ENCODE measurements around the gene WWOX. TPM values are rescaled to one million over a fixed set of nuclear protein-coding genes. Genes with fewer than 3 reads are reported as not detected.

The WWOX gene
- total RNA-seq, 1 donor from 2014 or later, result 7.3 TPM

- H3K27me3 Mint-ChIP-seq (ENCODE audit: low read depth, unreplicated experiment), result peaks cover 13% of the 10 kb centered on the region
- no peak for DNase-seq (ENCODE audit: low read depth)
- Histone ChIP-seq H2AFZ (ENCODE audit: low read depth, low read length) (no peak overlapping the region), H4K20me1 (ENCODE audit: insufficient read depth, low read length) (no peaks in the 10 kb centered on the region), H3K9ac (ENCODE audit: low read length) (no peak overlapping the region), H3K27ac (ENCODE audit: low read depth, low read length) (no peak overlapping the region), H3K4me2 (ENCODE audit: low read length) (no peak overlapping the region), H3K4me3 (ENCODE audit: insufficient read depth, low read depth, low read length) (no peak overlapping the region), H3K79me2 (ENCODE audit: insufficient read depth, low read length) (no peaks in the 10 kb centered on the region), H3K9me3 (ENCODE audit: insufficient read depth, low read depth, low read length) (no peaks in the 10 kb centered on the region), H3K4me1 (ENCODE audit: insufficient read depth, low read length) (no peaks in the 10 kb centered on the region), H3K36me3 (ENCODE audit: insufficient read depth, low read length) (no peaks in the 10 kb centered on the region), H3K27me3 (ENCODE audit: insufficient read depth, low read length) (no peaks in the 10 kb centered on the region)
- no peak overlapping the region for H3K4me3 Mint-ChIP-seq (ENCODE audit: unreplicated experiment)
- H3K4me1 Mint-ChIP-seq (ENCODE audit: low read depth, unreplicated experiment), result no peaks in the 10 kb centered on the region
- TF ChIP-seq CTCF (IDR thresholded peaks at IDR 0.05; ENCODE audit: insufficient read depth, low read depth, low read length) (no peak), EZH2 (IDR thresholded peaks at IDR 0.05; ENCODE audit: insufficient read depth, low read length) (no peak)
- no peaks in the 10 kb centered on the region for H3K9me3 Mint-ChIP-seq (ENCODE audit: unreplicated experiment)
- H3K36me3 Mint-ChIP-seq (ENCODE audit: low read depth, unreplicated experiment), result no peaks in the 10 kb centered on the region
- no peak overlapping the region for H3K27ac Mint-ChIP-seq (ENCODE audit: unreplicated experiment)
- no peak for FAIRE-seq
Observed at GRCh38 chr16:79159261-79160049, 1060.0 kb downstream of the WWOX start.

GRCh38 chr16:79162977-79163376 is 1063.5 kb downstream of the WWOX start:
- Histone ChIP-seq H3K79me2 (ENCODE audit: insufficient read depth, low read length) (no peaks in the 10 kb centered on the region), H4K20me1 (ENCODE audit: insufficient read depth, low read length) (no peaks in the 10 kb centered on the region), H3K4me2 (ENCODE audit: low read length) (no peak overlapping the region), H3K9me3 (ENCODE audit: insufficient read depth, low read depth, low read length) (no peaks in the 10 kb centered on the region), H3K27me3 (ENCODE audit: insufficient read depth, low read length) (no peaks in the 10 kb centered on the region), H2AFZ (ENCODE audit: low read depth, low read length) (no peak overlapping the region), H3K4me1 (ENCODE audit: insufficient read depth, low read length) (no peaks in the 10 kb centered on the region), H3K4me3 (ENCODE audit: insufficient read depth, low read depth, low read length) (no peak overlapping the region), H3K9ac (ENCODE audit: low read length) (no peak overlapping the region), H3K36me3 (ENCODE audit: insufficient read depth, low read length) (no peaks in the 10 kb centered on the region), H3K27ac (ENCODE audit: low read depth, low read length) (no peak overlapping the region)
- no peak for DNase-seq (ENCODE audit: low read depth)
- Mint-ChIP-seq H3K4me3 (ENCODE audit: unreplicated experiment) (no peak overlapping the region), H3K27ac (ENCODE audit: unreplicated experiment) (no peak overlapping the region), H3K36me3 (ENCODE audit: low read depth, unreplicated experiment) (no peaks in the 10 kb centered on the region), H3K27me3 (ENCODE audit: low read depth, unreplicated experiment) (peaks cover 13% of the 10 kb centered on the region), H3K9me3 (ENCODE audit: unreplicated experiment) (peaks cover 6% of the 10 kb centered on the region), H3K4me1 (ENCODE audit: low read depth, unreplicated experiment) (peaks cover 2% of the 10 kb centered on the region)
- no peak for FAIRE-seq
- TF ChIP-seq CTCF (IDR thresholded peaks at IDR 0.05; ENCODE audit: insufficient read depth, low read depth, low read length) (no peak), EZH2 (IDR thresholded peaks at IDR 0.05; ENCODE audit: insufficient read depth, low read length) (no peak)
